ENCODE results near the gene KLF3. TPM values are rescaled to one million over a fixed set of nuclear protein-coding genes. Genes with fewer than 3 reads are reported as not detected.

The KLF3 gene
- total and polyA plus RNA-seq, 2 of the 8 experiments (the other 6 are each of a cell fraction or from before 2014, with no cell fraction given): 8.0 to 14.9 TPM

- no peak for TF ChIP-seq CTCF (IDR thresholded peaks at IDR 0.05; ENCODE audit: control extremely low read depth in 1 of 3, insufficient read depth in 1 of 3, low read depth in 1 of 3, low read length in 3 of 3)
- TF ChIP-seq CEBPB (IDR thresholded peaks at IDR 0.05; ENCODE audit: low read depth, low read length): no peak
- no peak for TF ChIP-seq CREB1 (IDR thresholded peaks at IDR 0.05)
- no peak for TF ChIP-seq POLR2AphosphoS5 (IDR thresholded peaks at IDR 0.05; ENCODE audit: low read depth, low read length)
- TF ChIP-seq RNF2 (IDR thresholded peaks at IDR 0.05; ENCODE audit: borderline replicate concordance, low read depth, low read length, missing control alignments, poor library complexity, severe bottlenecking): no peak
- no peak for TF ChIP-seq CHD7 (IDR thresholded peaks at IDR 0.05; ENCODE audit: insufficient replicate concordance, low read length)
- TF ChIP-seq BCL11A (IDR thresholded peaks at IDR 0.05; ENCODE audit: low read depth in 2 of 2, low read length in 2 of 2): no peak
These were observed 44.7 kb upstream of the KLF3 start (continued) for GRCh38 chr4:38619316-38619715.
